ENCODE data around the gene MIPOL1. TPM values are rescaled to one million over a fixed set of nuclear protein-coding genes. Genes with fewer than 3 reads are reported as not detected.
A peak's percentile ranks its signal among the peaks of the same experiment; 100 is the strongest.

Gene MIPOL1
- total and polyA plus RNA-seq, 2 of the 13 experiments (the other 11 are each of a cell fraction or from before 2014, with no cell fraction given), result 8.6 to 34.2 TPM

GRCh38 chr14:37413504-37414003 lies 215.8 kb downstream of the MIPOL1 start (continued):
- TF ChIP-seq HDAC6 (IDR thresholded peaks at IDR 0.05; ENCODE audit: low read depth, low read length) (no peak), LCORL (IDR thresholded peaks at IDR 0.05) (no peak), LCORL (CRISPR knock-in tag; IDR thresholded peaks at IDR 0.05) (peak; percentile 68; the same call in 1 of the 2 replicates), ETV6 (CRISPR knock-in tag; conservative IDR thresholded peaks at IDR 0.05) (no peak), ZC3H13 (CRISPR knock-in tag; IDR thresholded peaks at IDR 0.05) (no peak), JUNB (CRISPR knock-in tag; IDR thresholded peaks at IDR 0.05; ENCODE audit: borderline replicate concordance) (no peak), ZNF552 (CRISPR knock-in tag; IDR thresholded peaks at IDR 0.05; ENCODE audit: borderline replicate concordance) (no peak), KIAA2018 (CRISPR knock-in tag; IDR thresholded peaks at IDR 0.05; ENCODE audit: borderline replicate concordance) (peak; percentile 59; the same call in 1 of the 2 replicates), RFX1 (IDR thresholded peaks at IDR 0.05) (no peak), ZMAT3 (CRISPR knock-in tag; conservative IDR thresholded peaks at IDR 0.05) (no peak), RAD21 (CRISPR knock-in tag; IDR thresholded peaks at IDR 0.05) (no peak), MED1 (CRISPR knock-in tag; IDR thresholded peaks at IDR 0.05) (peak; percentile 75), ZNF550 (CRISPR knock-in tag; IDR thresholded peaks at IDR 0.05; ENCODE audit: borderline replicate concordance) (no peak), KAT7 (CRISPR knock-in tag; IDR thresholded peaks at IDR 0.05; ENCODE audit: borderline replicate concordance) (no peak), TMF1 (CRISPR knock-in tag; IDR thresholded peaks at IDR 0.05; ENCODE audit: low read depth) (no peak), GRHL1 (CRISPR knock-in tag; conservative IDR thresholded peaks at IDR 0.05) (no peak), MZF1 (CRISPR knock-in tag; IDR thresholded peaks at IDR 0.05; ENCODE audit: borderline replicate concordance) (no peak), XBP1 (CRISPR knock-in tag; IDR thresholded peaks at IDR 0.05) (no peak), NCOA5 (CRISPR knock-in tag; IDR thresholded peaks at IDR 0.05) (no peak), HOXA9 (CRISPR knock-in tag; IDR thresholded peaks at IDR 0.05; ENCODE audit: borderline replicate concordance) (no peak), ZNF639 (CRISPR knock-in tag; conservative IDR thresholded peaks at IDR 0.05) (no peak), POLR2G (IDR thresholded peaks at IDR 0.05; ENCODE audit: low read depth, low read length) (no peak)
